Pons (tissue), 1 donor: ENCODE data around the gene FKBP1A.

Source experiments
- DNase-seq: peaks from one replicate; pipeline ENCODE4 v3.0.0-alpha.2; 2016; ENCODE audit warnings: low spot score

FKBP1A gene

DNA sequence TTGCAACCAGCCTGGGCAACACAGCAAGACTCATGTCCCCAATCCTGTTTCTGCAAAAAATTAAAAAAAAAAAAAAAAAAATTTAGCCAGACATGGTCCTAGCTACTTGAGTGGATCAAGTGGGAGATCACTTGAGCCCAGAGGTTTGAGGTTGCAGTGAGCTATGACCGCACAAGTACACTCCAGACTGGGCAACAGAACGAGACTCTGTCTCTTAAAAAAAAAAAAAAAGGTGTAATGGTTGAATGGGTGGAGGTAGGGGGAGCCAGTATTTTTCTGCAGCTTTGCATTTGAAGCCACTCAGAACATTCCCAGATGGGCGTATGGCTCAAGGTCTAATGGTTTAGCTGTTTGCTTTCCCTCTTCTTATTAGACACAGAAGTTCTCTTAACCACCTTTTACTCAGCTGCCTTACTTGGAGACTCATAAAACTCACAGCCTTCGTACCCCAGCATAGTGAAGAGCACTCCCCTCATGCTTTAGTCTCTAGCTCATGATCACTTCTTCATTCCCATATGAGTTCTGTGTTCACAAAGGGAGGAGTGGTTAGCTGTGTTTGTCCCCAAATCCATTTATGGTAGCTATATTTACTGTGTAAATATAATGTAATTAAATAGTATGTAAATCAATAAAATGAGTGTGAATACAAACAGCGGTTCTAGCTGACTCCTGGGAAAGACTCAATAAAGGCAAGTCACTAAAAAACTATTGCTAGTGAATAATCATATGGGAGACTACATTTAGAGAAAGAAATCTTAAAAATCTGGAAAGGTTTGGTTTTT, 9.0 kb downstream of the FKBP1A start:
- DNase-seq, result no peak

DNA sequence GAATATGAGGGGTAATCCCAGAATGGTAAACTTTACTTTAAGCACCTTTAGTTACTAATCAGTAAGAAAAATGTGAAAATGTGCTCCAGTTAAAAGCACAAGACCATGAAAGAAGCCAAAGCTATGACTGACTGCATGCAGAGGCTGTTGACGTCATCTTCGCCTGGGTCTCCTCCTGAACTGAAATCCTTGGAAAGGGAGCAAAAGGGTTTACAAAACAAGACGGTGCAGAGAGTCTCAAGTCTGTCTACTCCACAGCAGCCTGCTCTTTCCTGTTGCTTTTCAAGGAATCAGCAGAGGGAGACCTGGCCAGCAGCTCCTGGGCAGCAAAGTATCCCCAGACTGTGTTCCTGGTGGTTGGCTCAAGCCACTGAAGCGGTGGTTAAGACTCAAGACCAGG, 10.2 kb downstream of the FKBP1A start:
- DNase-seq, result no peak

GRCh38 chr20:1381753-1382591, 10.9 kb downstream of the FKBP1A start:
- peak; percentile 24 for DNase-seq

DNA sequence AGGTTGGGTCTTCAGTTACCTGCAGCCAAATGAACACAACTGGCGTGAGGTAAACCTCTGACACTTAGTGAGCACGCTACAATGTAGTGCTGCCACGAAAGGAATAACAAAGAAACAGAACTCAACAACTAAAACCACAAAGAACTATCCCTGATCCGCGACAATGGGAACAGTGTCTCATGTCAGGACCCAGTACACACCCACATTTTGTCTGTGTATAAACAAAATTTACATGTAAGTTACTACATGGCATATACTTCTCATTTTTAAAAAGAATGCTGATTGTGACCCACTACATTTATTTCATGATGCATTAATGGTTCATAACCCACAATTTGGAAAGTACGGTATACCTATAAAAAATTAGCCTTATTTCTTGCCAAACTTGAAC, 14.1 kb downstream of the FKBP1A start:
- no peak for DNase-seq

GRCh38 chr20:1377984-1378734, 14.7 kb downstream of the FKBP1A start:
- no peak for DNase-seq

- no peak for DNase-seq
Observed at GRCh38 chr20:1377341-1377871, 15.4 kb downstream of the FKBP1A start.

- peak; percentile 60 for DNase-seq
Observed at GRCh38 chr20:1376408-1377270, 16.2 kb downstream of the FKBP1A start.

DNA sequence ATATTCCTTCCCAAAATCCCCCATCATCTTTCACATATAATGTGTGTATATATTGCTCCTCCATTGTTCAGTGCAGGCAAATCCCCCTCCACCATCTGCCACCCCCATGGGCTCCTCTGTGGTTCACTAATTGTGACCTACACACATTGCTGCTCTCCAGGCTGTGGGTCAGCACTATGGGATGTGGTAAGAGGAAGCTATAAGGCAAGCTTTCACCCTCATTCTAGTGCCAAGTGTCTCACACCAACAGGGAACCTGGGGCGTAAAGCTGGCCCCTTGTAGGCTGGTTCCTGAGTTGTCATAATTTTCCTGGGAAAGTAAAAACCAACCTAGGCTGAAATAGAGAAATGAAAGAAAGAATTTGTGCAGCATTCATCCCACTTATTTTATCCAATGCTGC, 16.8 kb downstream of the FKBP1A start:
- DNase-seq, result peak; percentile 33

GRCh38 chr20:1375515-1375914, 17.3 kb downstream of the FKBP1A start:
- DNase-seq, result no peak

DNA sequence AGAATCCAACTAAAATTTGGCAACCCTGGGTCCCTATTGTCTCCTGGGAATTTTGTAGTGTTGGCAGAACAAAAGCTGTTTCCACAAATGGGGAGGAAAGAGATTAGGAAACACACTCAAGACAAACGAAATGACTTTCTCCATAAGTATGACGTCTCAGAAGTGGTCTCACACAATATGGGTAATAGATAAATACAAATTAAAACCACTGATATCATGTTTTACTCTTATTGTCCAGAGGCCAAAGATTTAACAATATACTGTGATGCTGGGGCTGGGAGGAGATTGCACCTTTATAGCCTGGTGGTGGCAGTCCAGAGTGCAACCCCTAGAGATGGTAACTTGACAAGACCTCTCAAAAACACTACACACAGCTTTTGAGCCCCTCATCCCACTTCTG, 18.6 kb downstream of the FKBP1A start:
- DNase-seq, result no peak

- DNase-seq, result peak; percentile 99
Observed at GRCh38 chr20:1373614-1374013, 19.2 kb downstream of the FKBP1A start.

GRCh38 chr20:1373036-1373435, 19.8 kb downstream of the FKBP1A start:
- no peak for DNase-seq

GRCh38 chr20:1371830-1372539, 20.9 kb downstream of the FKBP1A start:
- DNase-seq, result no peak

DNA sequence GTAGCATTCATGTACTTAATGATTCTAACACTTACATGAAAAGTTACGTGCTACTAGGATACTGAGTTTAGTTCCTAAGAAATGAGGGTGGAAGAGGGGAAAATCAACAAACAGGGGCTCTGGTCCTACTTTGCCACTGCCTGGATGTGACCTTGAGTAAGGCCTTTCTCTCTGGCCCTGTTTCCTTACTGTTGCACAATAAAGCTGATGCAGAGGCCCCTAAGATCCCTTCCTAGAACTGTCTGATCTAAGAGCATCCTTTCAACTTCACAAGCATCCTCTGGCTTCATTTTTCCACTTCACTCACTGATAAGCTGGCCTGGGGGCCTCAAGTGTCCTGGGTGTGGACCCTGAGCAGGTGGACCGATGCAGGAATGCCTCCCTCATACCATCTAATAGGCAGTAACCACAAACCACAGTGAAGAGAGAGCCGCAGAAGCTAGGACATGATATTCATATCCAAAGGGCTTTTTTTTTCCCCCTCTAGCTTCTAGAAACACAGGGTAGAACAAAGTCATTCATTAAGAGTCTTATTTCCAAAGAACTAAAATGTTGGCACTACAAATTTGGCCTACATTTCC, 21.6 kb downstream of the FKBP1A start:
- no peak for DNase-seq

DNA sequence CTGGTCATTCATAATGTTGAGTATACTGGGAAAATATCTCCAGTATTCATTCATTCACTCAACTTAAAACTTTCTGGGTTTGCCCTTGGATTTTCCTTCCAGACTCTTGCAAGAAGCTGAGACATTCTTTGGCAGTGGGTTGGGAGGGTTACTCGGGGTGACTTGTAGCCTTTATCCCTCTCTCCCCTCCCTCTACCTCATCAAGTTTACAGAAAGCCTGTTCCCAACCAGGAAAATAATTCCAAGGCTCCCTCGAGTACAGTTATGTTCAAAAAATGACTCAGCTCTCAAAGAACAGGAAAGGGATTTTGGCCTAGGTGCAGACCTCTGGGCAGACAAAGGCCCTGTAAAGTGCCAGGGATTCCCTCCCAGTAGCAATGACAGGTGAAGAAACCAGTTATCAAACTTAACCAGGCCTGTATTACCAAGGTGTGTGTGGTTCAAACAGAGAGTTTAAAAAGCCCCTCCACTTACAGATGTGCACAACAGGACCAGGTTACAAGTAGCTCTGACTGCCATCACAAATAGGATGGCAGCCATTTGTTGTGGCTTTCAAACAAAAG, 22.2 kb downstream of the FKBP1A start:
- DNase-seq, result no peak

DNA sequence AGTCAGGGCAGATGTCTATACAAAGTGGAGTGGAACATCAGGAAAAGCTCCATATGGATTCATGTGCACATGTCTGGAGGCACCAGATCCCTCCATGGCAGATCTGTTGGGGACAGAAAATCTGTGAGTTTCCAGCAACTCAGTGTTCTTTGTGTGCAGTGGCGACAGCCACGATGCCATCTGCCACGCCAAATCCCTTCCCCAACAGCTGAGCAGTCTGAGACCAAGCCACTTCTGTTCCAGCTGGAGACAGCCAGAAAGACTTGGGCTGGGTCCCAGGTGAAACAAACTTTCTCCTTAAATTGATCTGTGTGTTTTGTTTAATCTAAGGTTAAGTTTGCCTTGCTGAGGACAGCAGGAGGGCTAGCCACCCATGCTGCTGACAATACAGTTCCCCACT, 22.9 kb downstream of the FKBP1A start:
- DNase-seq, result peak; percentile 54

DNA sequence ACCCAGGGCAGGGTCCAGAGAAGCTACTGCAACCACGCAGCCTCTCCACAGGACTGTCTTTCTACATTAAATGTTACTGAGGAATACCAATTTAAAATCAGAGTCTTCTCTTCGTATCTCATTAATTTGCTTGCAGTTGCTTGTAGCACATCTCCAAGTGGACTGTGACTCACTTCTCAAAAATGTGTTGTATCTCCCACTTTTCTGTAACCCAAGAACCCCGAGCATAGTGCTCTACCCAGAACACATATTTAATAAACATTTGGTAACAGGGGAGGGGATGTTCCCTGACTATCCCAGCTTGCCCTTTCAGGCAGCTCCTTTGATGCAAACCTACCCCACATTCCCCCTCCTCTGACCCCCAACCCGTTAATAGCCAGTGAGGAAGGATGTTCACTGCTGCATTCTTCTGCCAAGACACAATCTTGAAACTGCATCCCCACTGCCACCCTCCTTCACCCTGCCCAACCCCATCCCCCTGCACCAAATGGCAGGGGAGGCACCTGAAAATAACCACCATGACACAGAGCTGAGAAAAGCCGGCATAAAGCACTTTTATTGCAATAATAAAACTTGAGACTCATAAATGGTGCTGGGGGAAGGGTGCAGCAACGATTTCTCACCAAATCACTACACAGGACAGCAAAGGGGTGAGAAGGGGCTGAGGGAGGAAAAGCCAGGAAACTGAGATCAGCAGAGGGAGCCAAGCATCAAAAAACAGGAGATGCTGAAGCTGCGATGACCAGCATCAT, 24.2 kb downstream of the FKBP1A start:
- no peak for DNase-seq

DNA sequence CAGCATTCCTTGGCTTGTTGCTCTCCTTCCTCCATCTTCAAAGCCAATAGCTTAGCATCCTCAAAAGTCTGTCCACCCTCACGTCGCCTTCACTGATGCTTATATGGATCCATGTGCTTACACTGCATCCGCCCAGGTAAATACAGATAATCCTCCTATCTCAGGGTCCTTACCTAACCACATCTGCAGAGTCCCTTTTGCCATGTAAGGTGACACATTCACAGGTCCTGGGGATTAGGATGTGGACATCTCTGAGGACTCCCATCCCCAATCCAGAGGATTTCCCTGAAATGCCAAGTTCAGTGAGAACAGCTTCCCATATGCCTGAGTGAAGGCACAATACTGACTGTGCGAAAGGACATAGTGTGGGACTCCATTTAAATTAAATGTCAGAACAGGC, 25.4 kb downstream of the FKBP1A start:
- no peak for DNase-seq

DNA sequence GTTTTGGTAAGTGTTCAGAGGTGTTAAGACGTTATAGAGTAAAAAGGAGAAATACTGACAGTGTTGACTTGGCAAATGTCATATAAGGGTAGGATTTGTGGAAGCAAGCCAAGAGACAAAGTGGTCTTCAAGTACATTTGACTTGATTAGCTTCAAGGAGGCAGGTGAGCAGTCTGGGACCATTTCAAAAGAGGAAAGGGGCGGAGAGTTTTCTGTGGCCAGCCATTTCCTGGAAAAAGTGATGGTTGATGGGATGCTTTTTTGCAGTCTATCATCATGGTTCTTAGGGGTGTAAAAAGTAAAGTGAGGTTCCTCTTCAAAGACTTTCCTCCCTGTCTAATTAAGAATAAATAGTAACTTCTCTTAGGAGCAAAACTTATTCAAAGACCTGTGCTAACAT, 28.7 kb downstream of the FKBP1A start:
- DNase-seq, result no peak
